GM19035 (cell line): ENCODE results near the gene DHRS7B.
"Not testable (repeated sequence)": the region's sequence is repeated elsewhere in the genome, so short reads cannot be mapped to it uniquely, and the experiment has no call there.

Source experiments
- ATAC-seq: cut with Tn5 transposase; IDR thresholded peaks from one replicate; pipeline ENCODE4 v1.9.1; 2021; ENCODE audit not compliant: unreplicated experiment

Gene DHRS7B

DNA sequence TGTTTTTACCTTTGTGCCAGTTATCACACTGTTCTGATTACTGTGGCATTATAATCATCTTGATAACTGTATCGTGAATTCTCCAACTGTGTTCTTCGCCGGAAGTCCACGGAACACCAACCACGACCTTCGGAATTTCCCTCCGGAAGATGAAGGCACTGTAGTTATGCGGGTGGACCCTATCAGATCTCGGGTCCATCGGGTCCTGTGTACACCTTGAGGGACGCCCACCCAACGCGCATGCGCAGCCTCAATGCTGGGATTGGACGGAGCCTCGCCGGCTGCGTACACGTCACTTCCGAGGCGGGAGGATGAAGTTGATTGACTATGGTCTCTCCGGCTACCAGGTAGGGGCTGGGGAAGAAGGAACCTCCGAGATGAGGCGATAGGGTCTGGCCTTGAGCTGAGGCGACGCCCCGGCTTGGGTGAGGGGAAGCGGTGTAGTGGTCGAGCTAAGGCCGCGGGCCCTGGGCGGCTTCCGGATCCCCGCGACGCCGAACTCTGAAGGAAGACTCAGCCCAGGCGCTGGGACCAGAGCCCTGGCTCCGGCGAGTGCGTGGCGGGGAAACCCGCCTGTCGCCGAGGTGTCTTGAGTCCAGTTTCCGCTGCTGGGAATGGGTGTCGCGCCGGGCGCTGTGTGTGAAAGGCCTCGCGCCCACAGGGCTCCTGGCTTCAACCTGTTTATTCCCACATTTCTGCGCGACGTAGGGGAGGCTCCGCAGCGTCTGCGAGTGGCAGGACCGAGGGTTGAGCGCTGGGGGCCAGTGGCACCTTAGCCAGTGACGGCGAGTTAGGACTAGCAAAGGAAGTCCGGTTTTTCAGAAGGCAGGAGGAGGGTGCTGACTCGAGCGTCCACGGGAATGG lies at the start of gene DHRS7B:
Gene DHRS7B, plus strand, starts transcription at position 320 of the 864 bp plus-strand sequence. Its CDS starts 8 bp downstream, at position 328.
- ATAC-seq: peak; percentile 93

GRCh38 chr17:21077281-21077680 lies 49.5 kb upstream of the DHRS7B start:
- no peak for ATAC-seq

GRCh38 chr17:21078016-21078780 lies 48.6 kb upstream of the DHRS7B start:
- ATAC-seq: no peak

GRCh38 chr17:21079196-21079595 lies 47.6 kb upstream of the DHRS7B start:
- no peak for ATAC-seq

GRCh38 chr17:21082001-21082436 lies 44.7 kb upstream of the DHRS7B start:
- ATAC-seq: no peak

- ATAC-seq: not testable (repeated sequence)
Measured at GRCh38 chr17:21085280-21085679, 41.5 kb upstream of the DHRS7B start.

- ATAC-seq: no peak
Measured at GRCh38 chr17:21085707-21086106, 41.1 kb upstream of the DHRS7B start.

- ATAC-seq: no peak
Measured at GRCh38 chr17:21089145-21089544, 37.6 kb upstream of the DHRS7B start.

DNA sequence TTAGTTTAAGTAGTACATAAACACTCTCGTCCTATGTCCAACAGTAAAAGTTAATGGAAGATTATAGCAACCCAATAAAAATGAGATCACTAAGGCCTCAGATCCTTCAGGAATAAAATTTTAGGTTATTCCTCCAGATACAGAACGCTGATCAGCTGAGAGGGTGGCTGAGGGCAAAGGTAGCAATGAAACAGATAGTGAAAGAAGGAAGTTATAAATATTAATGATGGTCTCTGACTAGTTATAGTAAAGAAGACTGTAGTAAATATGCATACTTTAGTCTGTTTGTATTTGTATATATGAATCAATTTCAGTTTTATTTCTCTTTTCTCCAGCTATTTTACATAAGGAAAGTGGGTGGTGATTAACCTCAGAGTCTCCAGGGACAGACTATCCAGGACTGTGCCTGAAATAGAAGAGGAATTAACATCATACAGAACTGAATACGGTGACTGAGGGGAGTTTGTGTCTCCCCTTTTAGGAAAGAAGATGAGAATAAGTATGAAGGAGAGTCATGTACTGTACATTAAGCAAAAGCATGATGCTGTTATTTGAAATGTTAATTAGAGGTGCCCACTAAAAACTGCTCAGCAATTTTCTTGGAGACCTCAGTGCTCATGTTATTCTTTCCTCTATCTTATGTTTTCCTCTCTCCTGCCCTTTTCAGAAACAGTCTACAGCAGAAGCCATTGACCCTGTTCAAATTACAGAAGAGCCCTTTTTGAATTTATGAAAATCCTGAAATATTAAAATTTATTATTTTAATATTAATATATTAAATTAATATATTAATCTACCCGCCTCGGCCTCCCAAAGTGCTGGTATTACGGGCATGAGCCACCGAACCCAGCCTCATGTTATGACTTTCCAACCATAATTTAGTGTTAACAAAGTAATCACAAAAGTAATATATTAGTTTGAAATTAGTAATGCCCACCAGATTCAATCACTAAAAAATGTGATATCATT lies 36.5 kb upstream of the DHRS7B start:
- ATAC-seq: peak; percentile 73

- no peak for ATAC-seq
Measured at GRCh38 chr17:21090902-21091618, 35.7 kb upstream of the DHRS7B start.

DNA sequence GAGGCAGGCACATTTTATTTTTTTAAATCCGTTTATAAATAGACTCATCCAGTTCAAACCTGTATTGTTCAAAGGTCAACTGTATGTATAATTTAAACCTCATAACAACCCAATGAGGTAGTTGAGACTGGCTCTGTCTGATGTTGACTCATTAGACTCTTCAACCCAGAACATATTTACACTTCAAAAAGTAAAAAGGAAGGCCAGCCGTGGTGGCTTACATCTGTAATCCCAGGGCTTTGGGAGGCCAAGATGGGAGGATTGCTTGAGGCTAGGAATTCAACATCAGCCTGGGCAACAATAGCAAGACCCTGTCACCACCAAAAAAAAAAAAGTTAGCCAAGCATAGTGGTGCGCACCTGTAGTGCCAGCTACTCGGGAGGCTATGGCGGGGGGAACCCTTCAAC lies 32.5 kb upstream of the DHRS7B start:
- no peak for ATAC-seq

DNA sequence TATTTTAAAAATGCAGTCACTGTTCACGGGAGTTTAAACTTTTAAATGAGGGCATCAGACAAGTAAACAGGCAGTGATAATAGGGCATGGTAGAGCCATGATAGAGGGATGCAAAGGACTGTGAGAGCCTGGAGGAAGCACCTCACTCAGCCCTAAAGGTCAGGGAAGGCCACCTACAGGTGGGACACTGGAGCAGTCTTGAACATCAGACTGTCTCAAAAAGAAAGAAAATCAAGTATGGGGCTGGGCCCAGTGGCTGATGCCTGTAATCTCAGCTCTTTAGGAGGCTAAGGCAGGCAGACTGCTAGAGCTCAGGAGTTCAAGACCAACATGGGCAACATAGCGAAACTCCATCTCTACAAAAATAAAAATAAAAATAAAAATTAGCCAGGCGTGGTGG lies 31.0 kb upstream of the DHRS7B start:
- ATAC-seq: no peak

- no peak for ATAC-seq
Measured at GRCh38 chr17:21096874-21097273, 29.9 kb upstream of the DHRS7B start.

DNA sequence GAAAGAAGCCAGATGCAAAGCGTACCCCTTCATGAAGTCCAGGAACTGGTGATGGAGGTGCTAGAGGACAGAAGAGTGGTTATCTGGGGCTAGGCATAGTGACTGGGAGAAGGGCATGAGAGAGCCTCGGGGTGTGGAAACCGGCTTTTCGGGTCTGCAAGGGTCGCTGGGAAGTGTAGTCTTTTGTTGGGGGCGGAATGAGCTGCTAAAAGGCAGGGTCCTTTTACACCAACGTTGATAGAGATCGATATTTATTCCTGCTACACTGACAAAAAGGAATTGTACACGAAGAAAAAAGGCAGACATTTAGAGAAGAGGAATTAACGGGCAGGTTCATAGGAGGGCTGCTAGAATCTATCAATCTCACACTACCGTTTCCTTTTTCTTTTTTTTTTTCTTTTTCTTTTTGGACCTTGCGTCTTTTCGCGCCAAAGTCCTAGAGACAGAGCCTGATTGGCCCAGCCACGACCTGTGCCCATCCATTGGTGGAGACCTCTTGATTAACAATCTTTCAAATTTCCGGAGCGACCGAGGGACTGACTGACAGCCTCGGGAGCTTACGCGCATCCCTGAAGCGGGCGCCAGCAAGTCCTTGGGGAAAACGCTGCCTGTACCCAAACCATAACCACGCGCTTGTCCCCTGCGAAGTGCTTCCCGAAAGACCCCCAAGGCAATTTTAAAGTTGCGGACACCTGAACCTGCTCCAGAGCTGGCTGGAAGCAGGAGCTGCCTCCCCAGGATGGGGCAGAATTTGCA lies 27.7 kb upstream of the DHRS7B start:
- peak; percentile 90 for ATAC-seq

- ATAC-seq: no peak
Measured at GRCh38 chr17:21100636-21101035, 26.1 kb upstream of the DHRS7B start.

- no peak for ATAC-seq
Measured at GRCh38 chr17:21104608-21105007, 22.2 kb upstream of the DHRS7B start.

DNA sequence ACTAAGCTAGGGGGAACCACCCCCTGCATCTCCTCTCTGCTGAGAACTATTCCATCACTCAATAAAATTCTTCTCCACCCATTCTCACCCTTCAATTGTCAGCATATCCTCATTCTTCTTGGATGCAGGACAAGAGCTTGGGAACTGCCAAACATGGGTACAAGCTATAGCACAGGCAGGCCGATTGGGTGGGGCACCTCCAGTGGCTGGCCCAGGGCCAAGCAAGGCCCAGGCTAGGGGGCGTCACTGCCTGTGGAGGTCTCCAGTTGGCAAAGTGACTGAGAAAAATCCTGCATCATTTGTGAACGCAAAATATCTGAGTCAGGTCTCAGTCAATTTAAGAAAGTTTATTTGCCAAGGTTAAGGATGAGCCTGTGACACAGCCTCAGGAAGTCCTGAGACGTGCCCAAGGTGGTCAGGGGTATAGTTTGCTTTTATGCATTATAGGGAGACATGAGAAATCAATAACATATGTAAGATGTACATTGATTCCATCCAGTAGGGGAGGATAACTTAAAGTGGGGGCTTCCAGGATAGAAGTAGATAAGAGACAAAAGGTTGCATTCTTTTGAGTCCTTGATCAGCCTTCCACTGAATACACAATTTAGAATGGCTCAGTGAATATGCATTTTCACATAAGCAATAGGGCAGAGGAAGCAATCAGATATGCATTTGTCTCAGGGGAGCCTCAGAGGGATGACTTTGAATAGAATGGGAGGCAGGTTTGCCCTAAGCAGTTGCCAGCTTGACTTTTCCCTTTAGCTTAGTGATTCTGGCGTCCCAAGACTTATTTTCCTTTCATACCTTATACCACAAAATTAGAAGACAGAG lies 21.5 kb upstream of the DHRS7B start:
- ATAC-seq: no peak

GRCh38 chr17:21106316-21106715 lies 20.4 kb upstream of the DHRS7B start:
- no peak for ATAC-seq
